Astrocyte (in vitro differentiated cells and primary cell): ENCODE data around the gene ARMC12. TPM values are rescaled to one million over a fixed set of nuclear protein-coding genes. Genes with fewer than 3 reads are reported as not detected.

Experiments
- DNase-seq: peaks from one replicate; pipeline ENCODE4 v3.0.0-alpha.2; 2010; ENCODE audit warnings: low read depth
- FAIRE-seq: peaks from 2 replicates; lab custom pipeline; 2011; peaks lifted over from hg19 to GRCh38; lab: Jason Lieb, UNC
- H2AFZ ChIP-seq: 2 replicates; pipeline ENCODE4 v1.6.0; 2012; ENCODE audit warnings: low read depth, low read length, inconsistent platforms
- H3K27ac ChIP-seq: 2 replicates; pipeline ENCODE4 v1.5.1; 2011; ENCODE audit warnings: low read depth, low read length, inconsistent platforms
- H3K27me3 ChIP-seq: 2 replicates; pipeline ENCODE4 v1.6.0; 2011; ENCODE audit warnings: low read length, inconsistent platforms; ENCODE audit not compliant: insufficient read depth
- H3K36me3 ChIP-seq: 2 replicates; pipeline ENCODE4 v1.5.1; 2011; ENCODE audit warnings: low read length, inconsistent platforms; ENCODE audit not compliant: insufficient read depth
- H3K4me1 ChIP-seq: 2 replicates; pipeline ENCODE4 v1.5.1; 2011; ENCODE audit warnings: low read length, inconsistent platforms; ENCODE audit not compliant: insufficient read depth
- H3K4me2 ChIP-seq: 2 replicates; pipeline ENCODE4 v1.6.0; 2012; ENCODE audit warnings: low read length, inconsistent platforms
- H3K4me3 ChIP-seq: 2 replicates; pipeline ENCODE4 v1.5.1; 2011; ENCODE audit warnings: low read depth, mild to moderate bottlenecking, low read length, inconsistent platforms; ENCODE audit not compliant: insufficient read depth
- H3K79me2 ChIP-seq: 2 replicates; pipeline ENCODE4 v1.6.0; 2012; ENCODE audit warnings: mild to moderate bottlenecking, low read length, inconsistent platforms; ENCODE audit not compliant: insufficient read depth
- H3K9ac ChIP-seq: 2 replicates; pipeline ENCODE4 v1.6.0; 2012; ENCODE audit warnings: mild to moderate bottlenecking, low read length, inconsistent platforms
- H3K9me3 ChIP-seq: 2 replicates; pipeline ENCODE4 v1.5.1; 2012; ENCODE audit warnings: low read depth, mild to moderate bottlenecking, low read length, inconsistent platforms; ENCODE audit not compliant: insufficient read depth
- H4K20me1 ChIP-seq: 2 replicates; pipeline ENCODE4 v1.6.0; 2012; ENCODE audit warnings: low read length, inconsistent platforms; ENCODE audit not compliant: insufficient read depth
- H3K27ac Mint-ChIP-seq: one replicate; pipeline ENCODE4 v1.8.0; 2021; ENCODE audit warnings: mild to moderate bottlenecking, mixed read lengths; ENCODE audit not compliant: unreplicated experiment
- H3K27me3 Mint-ChIP-seq: one replicate; pipeline ENCODE4 v1.8.0; 2021; ENCODE audit warnings: low read depth, mixed read lengths; ENCODE audit not compliant: unreplicated experiment
- H3K36me3 Mint-ChIP-seq: one replicate; pipeline ENCODE4 v1.8.0; 2021; ENCODE audit warnings: low read depth, mixed read lengths; ENCODE audit not compliant: unreplicated experiment
- H3K4me1 Mint-ChIP-seq: one replicate; pipeline ENCODE4 v1.8.0; 2021; ENCODE audit warnings: low read depth, mixed read lengths; ENCODE audit not compliant: unreplicated experiment
- H3K4me3 Mint-ChIP-seq: one replicate; pipeline ENCODE4 v1.8.0; 2021; ENCODE audit warnings: mild to moderate bottlenecking, moderate library complexity, mixed read lengths; ENCODE audit not compliant: unreplicated experiment
- H3K9me3 Mint-ChIP-seq: one replicate; pipeline ENCODE4 v1.8.0; 2021; ENCODE audit warnings: mild to moderate bottlenecking, mixed read lengths; ENCODE audit not compliant: unreplicated experiment
- EZH2 ChIP-seq: IDR thresholded peaks from 2 replicates; pipeline ENCODE4 v1.6.1; 2012; ENCODE audit warnings: mild to moderate bottlenecking, low read length, inconsistent platforms; ENCODE audit not compliant: insufficient read depth
- total RNA-seq: library from RNA; stranded (reverse); gene quantifications from 2 replicates; pipeline ENCODE4 v1.2.1, GENCODE V29; 2021
- TF ChIP-seq, protein P1 (sequence below): IDR thresholded peaks from 2 replicates; pipeline ENCODE4 v1.5.1; 2011; ENCODE audit warnings: low read depth, mild to moderate bottlenecking, inconsistent platforms, low read length, moderate library complexity; ENCODE audit not compliant: insufficient read depth

ARMC12 gene
- total RNA-seq, 1 donor from 2014 or later: 0.25 TPM

DNA sequence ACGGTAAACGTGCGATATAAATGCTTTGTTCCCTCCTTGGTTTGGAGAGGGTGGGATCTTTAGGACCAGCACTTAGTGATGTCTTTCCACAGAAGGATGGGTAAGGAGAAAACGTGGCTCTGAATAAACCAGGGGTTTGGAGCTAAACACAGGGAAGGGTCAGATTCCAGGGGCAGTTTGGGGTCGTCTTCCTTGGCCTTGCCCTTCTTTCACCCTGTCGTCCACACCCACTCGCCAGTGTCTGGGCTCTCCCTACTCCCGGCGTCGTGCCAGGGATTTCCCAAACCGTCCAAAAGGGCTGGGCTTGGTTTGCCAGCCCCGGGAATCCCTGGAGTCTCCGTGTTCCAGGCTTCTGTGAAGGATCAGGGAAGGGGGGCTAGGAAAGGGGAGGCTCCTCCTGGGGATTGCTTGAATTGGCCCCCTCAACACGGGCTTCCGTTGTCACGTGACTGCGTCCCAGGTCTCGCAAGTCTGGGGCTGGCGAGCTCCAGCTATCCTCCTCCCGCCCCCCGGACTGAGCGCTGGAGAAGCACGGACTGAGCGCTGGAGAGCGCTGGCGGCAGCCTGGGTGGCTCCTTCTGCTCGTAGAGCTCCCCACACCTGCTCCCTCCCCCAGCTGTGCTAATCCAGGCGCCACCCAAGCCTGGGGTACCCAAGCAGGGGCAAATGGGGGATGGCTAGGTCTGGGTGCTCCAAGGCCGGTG is 9.4 kb upstream of the ARMC12 start:
- H3K9me3 ChIP-seq: no peaks in the 10 kb centered on the region
- H3K4me2 ChIP-seq: peak overlapping the region; percentile 97
- Mint-ChIP-seq H3K4me1 (peaks cover 28% of the 10 kb centered on the region), H3K4me3 (peak overlapping the region; percentile 45), H3K36me3 (no peaks in the 10 kb centered on the region), H3K27ac (no peak overlapping the region), H3K27me3 (peaks cover 29% of the 10 kb centered on the region), H3K9me3 (no peaks in the 10 kb centered on the region)
- H3K27ac ChIP-seq: peak overlapping the region; percentile 43
- H3K9ac ChIP-seq: peak overlapping the region; percentile 73
- peaks cover 32% of the 10 kb centered on the region for H3K4me1 ChIP-seq
- DNase-seq: peak; percentile 59
- H3K36me3 ChIP-seq: no peaks in the 10 kb centered on the region
- no peaks in the 10 kb centered on the region for H3K79me2 ChIP-seq
- peak overlapping the region; percentile 63 for H3K4me3 ChIP-seq
- TF ChIP-seq, protein P1, sequence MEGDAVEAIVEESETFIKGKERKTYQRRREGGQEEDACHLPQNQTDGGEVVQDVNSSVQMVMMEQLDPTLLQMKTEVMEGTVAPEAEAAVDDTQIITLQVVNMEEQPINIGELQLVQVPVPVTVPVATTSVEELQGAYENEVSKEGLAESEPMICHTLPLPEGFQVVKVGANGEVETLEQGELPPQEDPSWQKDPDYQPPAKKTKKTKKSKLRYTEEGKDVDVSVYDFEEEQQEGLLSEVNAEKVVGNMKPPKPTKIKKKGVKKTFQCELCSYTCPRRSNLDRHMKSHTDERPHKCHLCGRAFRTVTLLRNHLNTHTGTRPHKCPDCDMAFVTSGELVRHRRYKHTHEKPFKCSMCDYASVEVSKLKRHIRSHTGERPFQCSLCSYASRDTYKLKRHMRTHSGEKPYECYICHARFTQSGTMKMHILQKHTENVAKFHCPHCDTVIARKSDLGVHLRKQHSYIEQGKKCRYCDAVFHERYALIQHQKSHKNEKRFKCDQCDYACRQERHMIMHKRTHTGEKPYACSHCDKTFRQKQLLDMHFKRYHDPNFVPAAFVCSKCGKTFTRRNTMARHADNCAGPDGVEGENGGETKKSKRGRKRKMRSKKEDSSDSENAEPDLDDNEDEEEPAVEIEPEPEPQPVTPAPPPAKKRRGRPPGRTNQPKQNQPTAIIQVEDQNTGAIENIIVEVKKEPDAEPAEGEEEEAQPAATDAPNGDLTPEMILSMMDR: no peak
- no peak for TF ChIP-seq EZH2
- no peaks in the 10 kb centered on the region for H3K27me3 ChIP-seq
- no peak for FAIRE-seq
- H2AFZ ChIP-seq: peak overlapping the region; percentile 93
- H4K20me1 ChIP-seq: no peaks in the 10 kb centered on the region

DNA sequence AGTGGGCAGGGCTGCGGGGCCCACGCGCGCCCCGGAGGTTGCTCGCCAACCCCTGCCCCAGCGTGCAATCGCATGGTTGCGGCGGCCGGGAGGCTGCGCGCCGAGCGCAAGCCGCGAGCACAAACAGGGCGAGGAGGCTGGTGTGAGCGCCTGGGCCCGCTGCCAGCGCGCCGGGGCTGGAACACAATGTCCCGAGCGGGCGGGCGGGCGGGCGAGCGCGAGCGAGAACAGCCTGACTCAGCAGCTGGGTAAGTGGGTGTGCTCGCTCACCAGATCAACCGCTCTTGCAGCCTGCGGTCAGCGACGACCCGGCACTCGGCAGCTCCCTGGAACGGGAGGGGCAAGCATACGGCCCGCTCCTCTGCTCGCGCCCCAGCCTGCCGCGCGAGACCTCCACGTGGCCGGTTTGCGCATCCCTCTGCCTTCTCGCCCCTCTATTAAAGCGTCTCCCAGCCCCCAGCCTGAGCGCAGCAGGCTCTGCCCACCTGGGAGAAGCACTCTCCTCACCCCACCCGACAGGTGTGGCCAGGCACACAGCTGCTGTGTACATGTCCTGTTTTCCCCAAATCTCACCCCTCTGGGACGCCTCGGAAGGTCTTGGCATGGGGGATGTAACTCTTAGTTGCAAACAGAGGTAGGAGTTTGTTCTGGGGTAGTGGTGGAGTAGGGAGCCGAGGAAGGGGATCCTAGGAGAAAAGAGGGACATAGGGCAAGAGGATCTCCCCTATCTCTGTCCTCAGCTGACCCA is 8.7 kb upstream of the ARMC12 start:
- Histone ChIP-seq H2AFZ (peak overlapping the region; percentile 93), H3K4me3 (peak overlapping the region; percentile 63), H3K4me1 (peaks cover 36% of the 10 kb centered on the region), H3K36me3 (no peaks in the 10 kb centered on the region), H3K79me2 (no peaks in the 10 kb centered on the region), H3K27ac (peak overlapping the region; percentile 43), H4K20me1 (no peaks in the 10 kb centered on the region), H3K9me3 (no peaks in the 10 kb centered on the region), H3K27me3 (no peaks in the 10 kb centered on the region), H3K9ac (peak overlapping the region; percentile 73), H3K4me2 (peak overlapping the region; percentile 97)
- H3K36me3 Mint-ChIP-seq: no peaks in the 10 kb centered on the region
- peak overlapping the region; percentile 75 for H3K4me3 Mint-ChIP-seq
- H3K4me1 Mint-ChIP-seq: peaks cover 32% of the 10 kb centered on the region
- peaks cover 27% of the 10 kb centered on the region for H3K27me3 Mint-ChIP-seq
- H3K9me3 Mint-ChIP-seq: no peaks in the 10 kb centered on the region
- DNase-seq (peak; percentile 92), FAIRE-seq (no peak)
- no peak for TF ChIP-seq EZH2
- TF ChIP-seq, protein P1: no peak
- peak overlapping the region; percentile 84 for H3K27ac Mint-ChIP-seq
